Effector memory CD4-positive, alpha-beta T cell (primary cell): Measurements from ENCODE around the gene EIF2S1.

Experiments
- DNase-seq, 3 donors: peaks; one replicate each; pipeline ENCODE4 v3.0.0-alpha.2; 2020
- H3K27ac ChIP-seq: 2 replicates; pipeline ENCODE4 v1.7.0; 2013; ENCODE audit warnings: mild to moderate bottlenecking, low read length, moderate library complexity; ENCODE audit not compliant: insufficient read depth, poor library complexity, severe bottlenecking
- H3K27me3 ChIP-seq: replicated peaks from 2 replicates; pipeline ENCODE4 v1.7.0; 2013; ENCODE audit warnings: mild to moderate bottlenecking, low read length; ENCODE audit not compliant: insufficient read depth, control insufficient read depth, poor library complexity, severe bottlenecking
- H3K36me3 ChIP-seq: 2 replicates; pipeline ENCODE4 v1.7.0; 2013; ENCODE audit warnings: mild to moderate bottlenecking, low read length, moderate library complexity; ENCODE audit not compliant: control insufficient read depth, insufficient read depth
- H3K4me1 ChIP-seq: 2 replicates; pipeline ENCODE4 v1.7.0; 2013; ENCODE audit warnings: low read length, mild to moderate bottlenecking; ENCODE audit not compliant: control insufficient read depth, insufficient read depth, poor library complexity, severe bottlenecking
- H3K4me3 ChIP-seq: 2 replicates; pipeline ENCODE4 v1.7.0; 2013; ENCODE audit warnings: low read length, low read depth, mild to moderate bottlenecking; ENCODE audit not compliant: insufficient read depth, poor library complexity, severe bottlenecking
- H3K9me3 ChIP-seq: 2 replicates; pipeline ENCODE4 v1.7.0; 2013; ENCODE audit warnings: mild to moderate bottlenecking, low read length, moderate library complexity; ENCODE audit not compliant: control insufficient read depth

EIF2S1 gene

GRCh38 chr14:67371247-67372148, 11.4 kb downstream of the EIF2S1 start:
- peaks cover 5% of the 10 kb centered on the region for H3K4me1 ChIP-seq
- no peaks in the 10 kb centered on the region for H3K9me3 ChIP-seq
- H3K36me3 ChIP-seq, result peaks cover 77% of the 10 kb centered on the region
- H3K27me3 ChIP-seq, result no peaks in the 10 kb centered on the region
- no peak overlapping the region for H3K27ac ChIP-seq
- H3K4me3 ChIP-seq, result no peak overlapping the region
- DNase-seq, result no peak

DNA sequence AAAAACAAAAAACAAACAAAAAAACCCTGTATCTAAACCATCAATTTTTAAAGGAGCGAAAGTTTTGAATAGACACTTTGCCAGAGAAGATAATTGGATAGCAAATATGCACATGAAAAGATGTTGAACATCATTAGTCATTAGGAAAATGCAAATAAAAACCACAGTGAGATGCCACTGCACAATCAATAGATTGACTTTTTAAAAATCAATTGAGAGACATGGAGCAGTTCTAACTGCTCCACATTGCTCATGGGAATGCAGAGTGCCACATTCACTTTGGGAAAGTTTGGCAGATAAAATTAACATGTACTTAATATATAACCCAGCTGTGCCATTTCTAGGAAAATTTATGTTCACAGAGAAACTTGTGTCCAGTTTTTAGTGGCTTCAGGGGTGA, 12.7 kb downstream of the EIF2S1 start:
- Histone ChIP-seq H3K36me3 (peaks cover 77% of the 10 kb centered on the region), H3K27me3 (no peaks in the 10 kb centered on the region), H3K4me3 (no peak overlapping the region), H3K27ac (no peak overlapping the region), H3K9me3 (no peaks in the 10 kb centered on the region), H3K4me1 (peaks cover 4% of the 10 kb centered on the region)
- DNase-seq, result no peak

GRCh38 chr14:67373347-67373746, 13.2 kb downstream of the EIF2S1 start:
- Histone ChIP-seq H3K27ac (no peak overlapping the region), H3K9me3 (no peaks in the 10 kb centered on the region), H3K4me1 (no peaks in the 10 kb centered on the region), H3K4me3 (no peak overlapping the region), H3K36me3 (peaks cover 77% of the 10 kb centered on the region), H3K27me3 (no peaks in the 10 kb centered on the region)
- DNase-seq, result no peak

DNA sequence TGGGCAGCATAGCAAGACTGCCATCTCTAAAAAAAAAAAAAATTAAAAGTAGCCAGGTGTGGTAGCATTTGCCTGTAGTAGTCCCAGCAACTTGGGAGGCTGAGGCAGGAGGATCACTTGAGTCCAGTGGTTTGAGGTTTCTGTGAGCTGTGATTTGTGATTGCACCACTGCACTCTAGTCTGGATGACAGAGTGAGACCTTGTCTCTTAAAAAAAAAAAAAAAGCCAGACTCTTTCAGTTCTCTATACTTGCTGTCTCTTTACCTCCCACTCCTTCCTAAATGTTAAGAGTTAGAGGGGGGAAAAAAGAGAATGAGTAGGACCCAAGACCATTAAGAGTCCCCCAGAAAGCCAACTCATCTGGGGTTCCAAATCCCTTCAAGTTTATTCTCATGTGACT, 17.8 kb downstream of the EIF2S1 start:
- no peak for DNase-seq
- Histone ChIP-seq H3K27ac (no peak overlapping the region), H3K36me3 (peaks cover 86% of the 10 kb centered on the region), H3K4me3 (no peak overlapping the region), H3K4me1 (no peaks in the 10 kb centered on the region), H3K27me3 (no peaks in the 10 kb centered on the region), H3K9me3 (no peaks in the 10 kb centered on the region)

DNA sequence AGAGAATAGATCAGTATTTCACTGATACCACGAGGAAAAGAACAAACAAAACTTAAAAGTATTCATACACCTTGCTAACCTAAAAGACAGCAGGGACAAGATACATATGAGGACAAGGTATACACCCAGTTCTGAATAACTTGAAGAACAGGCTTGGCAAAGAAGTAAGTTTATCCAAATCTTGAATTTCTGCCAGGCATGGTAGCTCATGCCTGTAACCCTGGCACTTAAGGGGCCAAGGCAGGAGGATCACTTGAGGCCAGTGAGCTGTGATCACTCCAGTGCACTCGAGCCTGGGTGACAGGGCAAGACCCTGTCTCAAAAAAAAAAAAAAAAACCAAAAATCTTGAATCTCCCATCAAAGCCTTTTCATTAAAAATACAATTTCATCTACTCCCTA, 25.0 kb downstream of the EIF2S1 start:
- no peak overlapping the region for H3K27ac ChIP-seq
- no peaks in the 10 kb centered on the region for H3K9me3 ChIP-seq
- no peaks in the 10 kb centered on the region for H3K4me1 ChIP-seq
- no peak for DNase-seq
- H3K36me3 ChIP-seq, result peaks cover 57% of the 10 kb centered on the region
- no peak overlapping the region for H3K4me3 ChIP-seq
- no peaks in the 10 kb centered on the region for H3K27me3 ChIP-seq

DNA sequence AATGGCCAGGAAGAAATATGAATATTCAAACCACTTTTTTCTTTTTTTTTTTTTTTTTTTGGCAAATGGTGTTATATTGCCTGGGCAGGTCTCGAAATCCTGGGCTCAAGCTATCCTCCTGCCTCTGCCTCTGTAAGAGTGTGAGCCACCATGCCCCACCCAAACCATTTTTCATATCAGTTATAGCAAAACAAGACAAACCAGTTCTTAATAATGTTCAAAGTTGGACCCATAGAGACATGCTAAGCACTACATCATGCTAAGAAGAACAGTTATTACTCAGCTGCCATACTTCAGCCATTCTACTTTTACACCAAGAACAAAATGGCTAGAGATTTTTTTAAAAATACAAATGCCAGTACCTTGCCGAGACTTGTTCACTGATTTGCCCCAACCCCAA, 25.5 kb downstream of the EIF2S1 start:
- Histone ChIP-seq H3K4me3 (no peak overlapping the region), H3K27me3 (no peaks in the 10 kb centered on the region), H3K27ac (no peak overlapping the region), H3K36me3 (peaks cover 53% of the 10 kb centered on the region), H3K9me3 (no peaks in the 10 kb centered on the region), H3K4me1 (peaks cover under 1% of the 10 kb centered on the region)
- no peak for DNase-seq

- Histone ChIP-seq H3K27ac (no peak overlapping the region), H3K36me3 (peaks cover 37% of the 10 kb centered on the region), H3K4me3 (no peak overlapping the region), H3K9me3 (no peaks in the 10 kb centered on the region), H3K27me3 (no peaks in the 10 kb centered on the region), H3K4me1 (peaks cover 11% of the 10 kb centered on the region)
- DNase-seq, result no peak
Observed at GRCh38 chr14:67387195-67387594, 27.1 kb downstream of the EIF2S1 start.

DNA sequence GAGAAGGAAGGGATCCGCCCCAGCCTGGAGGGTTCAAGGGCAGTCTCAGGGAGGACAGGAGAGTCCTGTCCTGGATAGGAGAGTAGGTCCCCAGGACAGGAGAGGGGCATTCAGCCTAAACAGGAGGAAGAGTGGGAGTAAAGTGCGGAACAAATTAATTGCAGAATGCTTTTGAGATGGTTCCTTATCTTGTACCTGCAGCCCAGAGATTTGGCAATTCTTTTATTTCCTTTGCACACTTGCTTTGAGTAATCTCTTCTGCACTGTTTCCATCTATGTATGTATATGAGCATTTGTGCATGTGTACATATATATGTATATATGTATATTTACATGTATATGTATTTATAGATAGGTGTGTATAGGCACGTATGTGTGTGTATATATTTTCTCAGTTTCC, 29.1 kb downstream of the EIF2S1 start:
- H3K4me3 ChIP-seq, result no peak overlapping the region
- DNase-seq, result no peak
- H3K4me1 ChIP-seq, result peaks cover 11% of the 10 kb centered on the region
- H3K27ac ChIP-seq, result no peak overlapping the region
- no peaks in the 10 kb centered on the region for H3K27me3 ChIP-seq
- no peaks in the 10 kb centered on the region for H3K9me3 ChIP-seq
- H3K36me3 ChIP-seq, result peaks cover 16% of the 10 kb centered on the region

DNA sequence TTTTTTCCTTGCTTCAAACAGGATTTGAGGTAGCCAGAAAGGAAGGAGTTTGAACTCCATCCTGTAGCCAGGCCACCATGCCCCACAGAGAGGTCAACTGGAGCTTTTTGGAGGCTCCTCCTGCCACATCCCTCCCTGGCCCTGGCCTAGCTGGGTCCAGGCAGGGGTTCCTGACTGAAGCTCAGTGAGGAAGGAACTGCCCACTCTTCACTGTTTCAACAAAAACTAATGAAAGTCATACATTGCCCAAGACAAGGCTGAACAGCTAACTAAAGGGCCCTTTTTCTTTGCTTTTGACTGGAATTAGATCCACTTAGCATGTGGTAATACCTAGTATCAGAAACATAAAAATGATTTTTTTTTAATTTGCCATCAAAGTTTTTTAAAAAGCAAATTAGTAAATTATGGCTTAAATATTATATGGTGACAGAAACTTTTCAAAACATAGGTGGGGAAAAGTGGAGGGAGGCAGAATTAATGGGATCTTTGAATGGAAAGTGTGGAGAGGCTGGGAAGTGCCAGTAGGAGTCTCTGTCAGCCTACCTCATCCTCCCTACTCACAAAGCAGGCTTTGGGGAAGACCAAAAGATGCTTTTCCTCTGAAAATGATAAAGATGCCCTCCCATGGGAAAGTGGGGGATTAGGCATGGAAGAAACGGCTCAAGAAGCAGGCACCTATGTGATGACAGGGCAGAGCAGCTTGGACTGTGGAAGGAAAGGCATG, 29.8 kb downstream of the EIF2S1 start:
- no peak for DNase-seq
- H3K9me3 ChIP-seq, result no peaks in the 10 kb centered on the region
- no peaks in the 10 kb centered on the region for H3K27me3 ChIP-seq
- H3K4me3 ChIP-seq, result no peak overlapping the region
- H3K27ac ChIP-seq, result no peak overlapping the region
- peaks cover 9% of the 10 kb centered on the region for H3K36me3 ChIP-seq
- H3K4me1 ChIP-seq, result peaks cover 11% of the 10 kb centered on the region

DNA sequence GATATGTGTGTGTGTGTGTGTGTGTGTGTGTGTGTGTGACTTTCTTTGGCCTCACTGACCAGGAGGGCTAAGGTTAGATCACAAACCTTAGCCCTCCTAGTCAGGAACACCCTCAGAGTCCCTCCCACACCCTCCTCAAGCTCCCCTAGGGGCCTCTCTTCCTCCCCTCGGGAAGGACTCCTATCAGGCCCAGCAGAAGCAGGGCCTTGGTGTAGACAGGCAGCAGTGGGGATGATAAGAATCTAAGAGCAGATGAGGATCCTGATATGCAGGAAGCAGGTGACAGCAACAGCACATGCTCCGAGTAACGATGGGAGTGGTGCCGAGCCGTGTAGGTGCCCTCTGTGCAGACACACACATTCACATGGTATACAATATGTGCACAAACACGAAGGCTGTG, 31.1 kb downstream of the EIF2S1 start:
- no peaks in the 10 kb centered on the region for H3K9me3 ChIP-seq
- no peak for DNase-seq
- no peaks in the 10 kb centered on the region for H3K27me3 ChIP-seq
- peaks cover 11% of the 10 kb centered on the region for H3K4me1 ChIP-seq
- no peak overlapping the region for H3K4me3 ChIP-seq
- no peak overlapping the region for H3K27ac ChIP-seq
- H3K36me3 ChIP-seq, result no peaks in the 10 kb centered on the region
